Endodermal cell (in vitro differentiated cells): Measurements from ENCODE around the gene CDKN3. TPM values are rescaled to one million over a fixed set of nuclear protein-coding genes. Genes with fewer than 3 reads are reported as not detected.

Source experiments
- DNase-seq: peaks from one replicate; pipeline ENCODE4 v3.0.0-alpha.2; 2017
- H3K27ac ChIP-seq: 2 replicates; pipeline ENCODE4 v1.5.1; 2013; ENCODE audit warnings: mild to moderate bottlenecking, low read depth, low read length, moderate library complexity
- H3K27me3 ChIP-seq: 2 replicates; pipeline ENCODE4 v1.6.1; 2013; ENCODE audit warnings: mild to moderate bottlenecking, low read length, moderate library complexity; ENCODE audit not compliant: insufficient read depth, control insufficient read depth, poor library complexity, severe bottlenecking
- H3K36me3 ChIP-seq: 2 replicates; pipeline ENCODE4 v1.7.0; 2013; ENCODE audit warnings: mild to moderate bottlenecking, low read length, moderate library complexity; ENCODE audit not compliant: control insufficient read depth, insufficient read depth
- H3K4me1 ChIP-seq: one replicate; pipeline ENCODE4 v1.7.0; 2013; ENCODE audit warnings: low read length; ENCODE audit not compliant: control insufficient read depth, insufficient read depth
- H3K4me3 ChIP-seq: 2 replicates; pipeline ENCODE4 v1.5.1; 2013; ENCODE audit warnings: mild to moderate bottlenecking, low read length, moderate library complexity
- H3K9ac ChIP-seq: 2 replicates; pipeline ENCODE4 v1.6.1; 2013; ENCODE audit warnings: mild to moderate bottlenecking, low read length, moderate library complexity; ENCODE audit not compliant: poor library complexity, severe bottlenecking; ENCODE audit errors: extremely low read depth
- H3K9me3 ChIP-seq: 2 replicates; pipeline ENCODE4 v1.6.1; 2013; ENCODE audit warnings: mild to moderate bottlenecking, low read length, moderate library complexity; ENCODE audit not compliant: control insufficient read depth
- H3K27ac Mint-ChIP-seq: 2 replicates; pipeline ENCODE4 v1.8.0; 2020; ENCODE audit warnings: mixed read lengths
- H3K27me3 Mint-ChIP-seq: 2 replicates; pipeline ENCODE4 v1.8.0; 2021; ENCODE audit warnings: mild to moderate bottlenecking, mixed read lengths; ENCODE audit not compliant: insufficient read depth
- H3K36me3 Mint-ChIP-seq: 2 replicates; pipeline ENCODE4 v1.8.0; 2020; ENCODE audit warnings: low read depth, mixed read lengths
- H3K4me1 Mint-ChIP-seq: 2 replicates; pipeline ENCODE4 v1.8.0; 2020; ENCODE audit warnings: mixed read lengths
- H3K4me3 Mint-ChIP-seq: 2 replicates; pipeline ENCODE4 v1.8.0; 2020; ENCODE audit warnings: mild to moderate bottlenecking, moderate library complexity, mixed read lengths
- H3K9me3 Mint-ChIP-seq: 2 replicates; pipeline ENCODE4 v1.8.0; 2020; ENCODE audit warnings: mild to moderate bottlenecking, mixed read lengths
- WGBS, 2 experiments: methylation state at CpG; one replicate each; pipeline versions ENCODE4 v1.1.5 to v1.1.7; 2013; ENCODE audit warnings: missing lambda C conversion rate in 2 of 2, mixed read lengths in 1 of 2; ENCODE audit not compliant: insufficient coverage in 1 of 2, insufficient read length in 1 of 2; 5-methylcytosine and 5-hydroxymethylcytosine counted together
- total RNA-seq, 2 donors: library from RNA; stranded (reverse); fragmentation: NEBNext Ultra II Directional in 1 of 2; extraction: Animal tissue kit (Norgen Biotek cat#: 25700) in 1 of 2; gene quantifications; 2 replicates in 1 of 2; 3 replicates in 1 of 2; pipeline ENCODE4 v1.2.1, GENCODE V29; 2021
- TF ChIP-seq, protein P1 (sequence below): fragments of 200-600 bp; sonication (generic); conservative IDR thresholded peaks from 2 replicates; pipeline ENCODE4 v1.5.0; 2021; ENCODE audit warnings: antibody characterized with exemption, mild to moderate bottlenecking

Gene CDKN3
- total RNA-seq, 2 donors from 2014 or later = 31.5 to 39.8 TPM

DNA sequence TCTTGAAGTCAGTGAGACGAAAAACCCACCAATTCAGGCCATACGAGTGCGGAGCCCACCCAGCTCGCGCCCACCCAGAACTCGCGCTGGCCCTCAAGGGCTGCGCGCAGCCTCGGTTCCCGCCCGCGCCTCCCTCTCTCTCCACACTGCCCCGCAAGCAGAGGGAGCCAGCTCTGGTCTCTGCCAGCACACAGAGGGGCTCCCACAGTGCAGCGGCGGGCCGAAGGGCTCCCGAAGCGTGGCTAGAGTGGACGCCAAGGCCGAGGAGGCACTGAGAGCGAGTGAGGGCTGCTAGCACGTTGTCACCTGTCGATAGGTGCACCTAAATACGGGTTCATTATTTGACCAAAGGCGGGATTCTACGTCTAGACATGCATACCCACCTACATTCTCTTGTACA, 2.2 kb upstream of the CDKN3 start:
- Histone ChIP-seq H3K27me3 (no peaks in the 10 kb centered on the region), H3K4me1 (no peaks in the 10 kb centered on the region), H3K9me3 (no peaks in the 10 kb centered on the region), H3K9ac (no peak overlapping the region), H3K36me3 (no peaks in the 10 kb centered on the region), H3K4me3 (no peak overlapping the region), H3K27ac (no peak overlapping the region)
- H3K4me3 Mint-ChIP-seq = no peak overlapping the region
- H3K9me3 Mint-ChIP-seq = no peaks in the 10 kb centered on the region
- peaks cover 12% of the 10 kb centered on the region for H3K27me3 Mint-ChIP-seq
- no peak for DNase-seq
- no peaks in the 10 kb centered on the region for H3K36me3 Mint-ChIP-seq
- TF ChIP-seq, protein P1, sequence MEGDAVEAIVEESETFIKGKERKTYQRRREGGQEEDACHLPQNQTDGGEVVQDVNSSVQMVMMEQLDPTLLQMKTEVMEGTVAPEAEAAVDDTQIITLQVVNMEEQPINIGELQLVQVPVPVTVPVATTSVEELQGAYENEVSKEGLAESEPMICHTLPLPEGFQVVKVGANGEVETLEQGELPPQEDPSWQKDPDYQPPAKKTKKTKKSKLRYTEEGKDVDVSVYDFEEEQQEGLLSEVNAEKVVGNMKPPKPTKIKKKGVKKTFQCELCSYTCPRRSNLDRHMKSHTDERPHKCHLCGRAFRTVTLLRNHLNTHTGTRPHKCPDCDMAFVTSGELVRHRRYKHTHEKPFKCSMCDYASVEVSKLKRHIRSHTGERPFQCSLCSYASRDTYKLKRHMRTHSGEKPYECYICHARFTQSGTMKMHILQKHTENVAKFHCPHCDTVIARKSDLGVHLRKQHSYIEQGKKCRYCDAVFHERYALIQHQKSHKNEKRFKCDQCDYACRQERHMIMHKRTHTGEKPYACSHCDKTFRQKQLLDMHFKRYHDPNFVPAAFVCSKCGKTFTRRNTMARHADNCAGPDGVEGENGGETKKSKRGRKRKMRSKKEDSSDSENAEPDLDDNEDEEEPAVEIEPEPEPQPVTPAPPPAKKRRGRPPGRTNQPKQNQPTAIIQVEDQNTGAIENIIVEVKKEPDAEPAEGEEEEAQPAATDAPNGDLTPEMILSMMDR = no peak
- peaks cover 14% of the 10 kb centered on the region for H3K4me1 Mint-ChIP-seq
- H3K27ac Mint-ChIP-seq = no peak overlapping the region
- 91 to 96% methylated on average over 19 to 27 of the region's 27 CpGs for WGBS, 2 experiments

DNA sequence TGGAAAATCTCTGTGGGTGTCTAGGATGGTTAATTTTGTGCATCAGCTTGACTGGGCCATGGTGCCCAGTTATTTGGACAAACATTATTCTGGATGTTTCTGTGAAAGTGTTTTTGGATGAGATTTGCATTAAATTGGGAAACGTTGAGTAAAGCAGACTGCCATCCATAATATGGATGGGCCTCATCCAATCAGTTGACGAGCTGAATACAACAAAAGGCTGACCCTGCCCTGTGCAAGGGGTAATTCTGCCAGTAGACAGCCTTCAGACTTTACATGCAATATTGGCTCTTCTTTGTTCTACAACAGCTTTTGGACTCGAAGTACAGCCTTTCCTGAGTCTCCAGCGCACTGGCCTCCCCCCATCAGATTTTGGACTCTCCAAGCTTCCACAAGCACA, 1.5 kb upstream of the CDKN3 start:
- Mint-ChIP-seq H3K36me3 (no peaks in the 10 kb centered on the region), H3K9me3 (no peaks in the 10 kb centered on the region), H3K27ac (no peak overlapping the region), H3K4me3 (no peak overlapping the region), H3K4me1 (peaks cover 14% of the 10 kb centered on the region), H3K27me3 (peaks cover 12% of the 10 kb centered on the region)
- WGBS, 2 experiments = 68 to 69% methylated on average over 4 of the region's 4 CpGs
- Histone ChIP-seq H3K4me1 (no peaks in the 10 kb centered on the region), H3K9ac (no peak overlapping the region), H3K27ac (no peak overlapping the region), H3K36me3 (no peaks in the 10 kb centered on the region), H3K9me3 (no peaks in the 10 kb centered on the region), H3K4me3 (no peak overlapping the region), H3K27me3 (no peaks in the 10 kb centered on the region)
- TF ChIP-seq, protein P1 = no peak
- DNase-seq = no peak

DNA sequence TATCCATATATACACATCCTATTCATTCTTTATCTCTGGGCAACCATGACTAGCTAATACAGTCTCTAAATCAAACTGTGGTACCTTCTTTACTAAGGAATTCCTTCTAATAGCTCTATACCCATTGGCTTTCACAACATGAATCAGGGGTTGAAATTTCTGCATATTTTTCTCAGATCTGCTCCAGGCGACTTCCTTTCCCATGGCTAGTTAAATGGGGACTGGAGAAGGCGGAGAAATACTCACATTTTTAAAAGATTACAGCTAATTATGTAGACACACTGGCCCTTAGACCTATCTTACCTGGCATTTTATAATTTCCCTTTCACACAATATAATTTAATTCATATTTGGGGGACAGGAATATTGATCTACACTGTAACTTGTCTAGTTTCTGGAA, 1.1 kb upstream of the CDKN3 start:
- no peaks in the 10 kb centered on the region for H3K4me1 ChIP-seq
- H3K4me1 Mint-ChIP-seq = peaks cover 14% of the 10 kb centered on the region
- WGBS, 2 experiments = 83 to 100% methylated on average over 2 of the region's 2 CpGs
- no peak overlapping the region for H3K27ac Mint-ChIP-seq
- H3K27me3 Mint-ChIP-seq = peaks cover 12% of the 10 kb centered on the region
- H3K36me3 Mint-ChIP-seq = no peaks in the 10 kb centered on the region
- no peak overlapping the region for H3K4me3 Mint-ChIP-seq
- TF ChIP-seq, protein P1 = no peak
- no peak for DNase-seq
- no peak overlapping the region for H3K27ac ChIP-seq
- H3K4me3 ChIP-seq = no peak overlapping the region
- no peaks in the 10 kb centered on the region for H3K9me3 Mint-ChIP-seq
- no peaks in the 10 kb centered on the region for H3K27me3 ChIP-seq
- no peaks in the 10 kb centered on the region for H3K9me3 ChIP-seq
- H3K36me3 ChIP-seq = no peaks in the 10 kb centered on the region
- H3K9ac ChIP-seq = no peak overlapping the region
